Stimulated activated CD4-positive, alpha-beta T cell treated with anti-CD3 and anti-CD28 coated beads, TNF-alpha, amount 100 ng/mL, for 48 hours (primary cell): Measurements from ENCODE around the gene STRA6.
"Not testable (repeated sequence)": the region's sequence is repeated elsewhere in the genome, so short reads cannot be mapped to it uniquely, and the experiment has no call there.

Experiments used
- DNase-seq, 3 donors: peaks; one replicate each; pipeline ENCODE4 v3.0.0-alpha.2; 2020; ENCODE audit warnings: low read depth in 3 of 3

The STRA6 gene

GRCh38 chr15:74160390-74160789 is 42.2 kb downstream of the STRA6 start:
- not testable (repeated sequence) for DNase-seq

- DNase-seq: no peak
Observed at GRCh38 chr15:74159773-74160172, 42.8 kb downstream of the STRA6 start.

GRCh38 chr15:74158855-74159650 is 43.5 kb downstream of the STRA6 start:
- DNase-seq: no peak

GRCh38 chr15:74157868-74158827 is 44.4 kb downstream of the STRA6 start:
- DNase-seq: no peak

- DNase-seq: no peak
Observed at GRCh38 chr15:74156678-74157411, 45.7 kb downstream of the STRA6 start.

GRCh38 chr15:74155766-74156417 is 46.7 kb downstream of the STRA6 start:
- no peak for DNase-seq

- no peak for DNase-seq
Observed at GRCh38 chr15:74147051-74147450, 55.5 kb downstream of the STRA6 start.

DNA sequence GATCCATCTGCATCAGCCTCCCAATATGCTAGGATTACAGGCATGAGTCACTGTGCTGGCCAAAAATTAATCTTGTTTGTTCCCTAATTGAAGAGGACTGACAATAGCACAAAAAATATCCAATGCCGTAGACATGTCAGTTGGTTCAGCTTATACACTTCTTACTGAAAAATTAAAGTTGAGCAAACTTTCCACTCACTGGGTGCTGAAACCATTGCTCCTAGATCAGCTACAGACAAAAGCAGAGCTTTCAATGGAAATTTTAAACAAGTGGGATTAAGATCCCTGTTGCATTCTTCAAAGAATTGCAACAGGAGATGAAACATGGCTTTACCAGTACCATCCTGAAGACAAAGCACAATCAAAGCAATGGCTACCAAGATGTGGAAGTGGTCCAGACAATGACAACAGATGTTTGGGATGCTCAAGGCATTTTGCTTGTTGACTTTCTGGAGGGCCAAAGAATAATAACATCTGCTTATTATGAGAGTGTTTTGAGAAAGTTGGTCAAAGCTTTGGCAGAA is 56.2 kb downstream of the STRA6 start:
- DNase-seq: no peak

DNA sequence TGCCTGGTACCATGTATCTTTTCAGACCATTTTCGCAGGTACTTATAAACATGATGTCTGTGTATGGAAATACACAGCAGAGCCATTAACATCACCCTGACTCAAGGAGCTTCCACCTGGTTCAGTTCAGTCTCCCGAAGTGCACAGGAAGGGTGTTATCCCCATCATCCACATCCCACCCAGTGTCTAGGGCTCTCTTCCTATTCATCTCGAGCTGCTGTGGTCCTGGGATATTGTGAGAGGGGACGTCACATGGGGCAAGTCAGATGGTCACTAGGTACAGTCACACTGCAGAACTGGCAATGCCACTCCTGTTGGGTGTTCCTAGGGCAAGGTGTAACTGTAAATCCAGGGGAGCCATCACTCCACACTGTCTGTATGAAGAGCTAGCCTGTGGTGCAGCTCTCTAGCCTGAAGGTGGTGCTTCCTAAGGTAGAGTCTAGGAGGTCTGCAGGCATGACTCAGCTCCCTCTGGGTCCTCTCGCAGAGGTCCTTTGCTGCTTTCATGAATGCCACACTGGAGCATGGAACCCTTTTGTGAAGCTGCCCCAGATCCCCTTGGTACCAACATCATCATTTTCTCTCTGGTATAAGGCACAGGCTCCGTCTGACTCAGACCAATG is 58.3 kb downstream of the STRA6 start:
- DNase-seq: no peak

DNA sequence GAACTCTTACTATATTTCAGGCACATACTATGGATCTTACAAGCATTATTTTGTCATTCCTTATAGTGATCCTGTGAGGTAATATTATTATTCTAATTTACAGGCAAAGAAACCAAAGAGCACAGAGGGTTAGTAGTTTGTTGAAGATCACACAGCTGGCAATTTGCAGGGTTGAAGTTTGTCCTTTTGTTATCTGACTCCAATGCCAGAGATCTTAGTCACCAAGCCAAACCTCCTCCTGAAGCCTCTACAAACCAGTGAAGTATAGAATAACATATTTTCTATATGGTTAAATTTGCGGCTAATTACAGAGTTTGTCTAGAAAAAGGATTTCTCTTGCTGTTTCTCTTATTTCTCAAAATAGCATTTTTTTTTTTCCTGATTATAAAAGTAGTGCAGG is 61.0 kb downstream of the STRA6 start:
- no peak for DNase-seq

- no peak for DNase-seq
Observed at GRCh38 chr15:74138642-74139041, 63.9 kb downstream of the STRA6 start.

- no peak for DNase-seq
Observed at GRCh38 chr15:74137537-74137894, 65.1 kb downstream of the STRA6 start.

DNA sequence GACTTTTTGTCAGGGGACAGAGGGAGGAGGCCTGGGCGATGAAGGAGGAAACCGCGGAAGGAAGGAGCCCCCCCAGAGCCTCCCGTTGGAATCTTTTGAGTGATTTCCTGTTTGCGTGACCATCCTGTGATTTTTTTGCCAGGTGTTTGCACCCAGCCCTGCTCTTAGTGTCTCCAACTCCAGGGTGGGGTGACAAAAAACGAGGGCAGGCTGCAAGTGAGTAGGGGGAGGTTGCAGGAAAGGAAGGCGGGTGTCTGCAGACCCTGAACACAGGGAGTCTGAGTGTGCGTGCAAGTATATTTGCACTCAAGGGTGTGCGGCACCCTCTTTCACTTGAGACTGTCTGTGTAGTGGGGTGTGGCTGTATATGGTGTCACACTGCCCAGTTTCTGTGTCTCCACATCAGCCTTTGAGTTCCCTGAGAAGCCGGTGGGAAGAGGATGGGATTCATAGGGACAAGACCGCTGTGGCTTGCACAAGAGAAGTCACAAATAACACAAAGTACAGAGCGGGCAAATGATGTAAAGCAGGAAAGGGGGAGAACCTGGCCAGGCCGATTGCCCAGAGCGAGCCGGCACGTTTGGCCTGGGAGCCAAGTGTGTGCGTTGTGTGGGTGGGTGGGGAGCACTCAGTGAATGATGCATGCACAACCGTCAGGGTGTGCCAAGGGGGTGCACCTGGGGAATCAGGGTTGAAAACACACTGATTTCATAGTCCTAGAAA is 65.6 kb downstream of the STRA6 start:
- no peak for DNase-seq

- no peak for DNase-seq
Observed at GRCh38 chr15:74136540-74136813, 66.1 kb downstream of the STRA6 start.

- DNase-seq: no peak
Observed at GRCh38 chr15:74135041-74135565, 67.5 kb downstream of the STRA6 start.

GRCh38 chr15:74134387-74135027 is 68.1 kb downstream of the STRA6 start:
- no peak for DNase-seq

- DNase-seq: no peak
Observed at GRCh38 chr15:74133694-74134386, 68.7 kb downstream of the STRA6 start.

GRCh38 chr15:74132681-74133651 is 69.6 kb downstream of the STRA6 start:
- no peak for DNase-seq
